ENCODE results near the gene RPL37.
"Not testable (repeated sequence)": the region's sequence is repeated elsewhere in the genome, so short reads cannot be mapped to it uniquely, and the experiment has no call there.

The RPL37 gene

GRCh38 chr5:40833712-40834229 is 1.3 kb downstream of the RPL37 start:
- no peak for DNase-seq

GRCh38 chr5:40832345-40832744 is 2.7 kb downstream of the RPL37 start:
- DNase-seq: no peak

GRCh38 chr5:40831346-40832210 is 3.4 kb downstream of the RPL37 start:
- DNase-seq: no peak

GRCh38 chr5:40829748-40830533 is 5.1 kb downstream of the RPL37 start:
- DNase-seq: no peak

GRCh38 chr5:40828690-40829661 is 6.0 kb downstream of the RPL37 start:
- DNase-seq: no peak

- DNase-seq: no peak
Observed at GRCh38 chr5:40828021-40828631, 6.9 kb downstream of the RPL37 start.

- no peak for DNase-seq
Observed at GRCh38 chr5:40827188-40827977, 7.6 kb downstream of the RPL37 start.

GRCh38 chr5:40826489-40827187 is 8.4 kb downstream of the RPL37 start:
- DNase-seq: no peak

- DNase-seq: not testable (repeated sequence)
Observed at GRCh38 chr5:40825461-40826043, 9.5 kb downstream of the RPL37 start.

GRCh38 chr5:40823459-40823858 is 11.6 kb downstream of the RPL37 start:
- DNase-seq: no peak

- no peak for DNase-seq
Observed at GRCh38 chr5:40813698-40814281, 21.2 kb downstream of the RPL37 start.

- no peak for DNase-seq
Observed at GRCh38 chr5:40812125-40812524, 22.9 kb downstream of the RPL37 start.

- DNase-seq: no peak
Observed at GRCh38 chr5:40801771-40802562, 33.1 kb downstream of the RPL37 start.

GRCh38 chr5:40799258-40799657 is 35.8 kb downstream of the RPL37 start:
- no peak for DNase-seq

- no peak for DNase-seq
Observed at GRCh38 chr5:40798801-40799210, 36.2 kb downstream of the RPL37 start.

GRCh38 chr5:40798012-40798800 is 36.8 kb downstream of the RPL37 start, which contains the start of gene PRKAA1:
Gene PRKAA1, minus strand, starts transcription at chr5:40798374. Its CDS starts 185 bp downstream, at chr5:40798189.
- peak; percentile 92 for DNase-seq

GRCh38 chr5:40797273-40798011 is 37.6 kb downstream of the RPL37 start:
- DNase-seq: peak; percentile 81
